H9 (cell line): ENCODE results near the gene PCNX4. TPM values are rescaled to one million over a fixed set of nuclear protein-coding genes. Genes with fewer than 3 reads are reported as not detected.

Experiments used
- DNase-seq: peaks from one replicate; pipeline ENCODE4 v3.0.0-alpha.2; 2017
- H2AFZ ChIP-seq: one replicate; pipeline ENCODE4 v1.6.1; 2013; ENCODE audit warnings: mild to moderate bottlenecking, low read length, control low read depth, moderate library complexity
- H2AK5ac ChIP-seq: 2 replicates; pipeline ENCODE4 v1.6.1; 2013; ENCODE audit warnings: low read length, control low read depth, mixed read lengths; ENCODE audit not compliant: insufficient read length
- H2BK120ac ChIP-seq: one replicate; pipeline ENCODE4 v1.6.1; 2013; ENCODE audit warnings: low read depth, mild to moderate bottlenecking, low read length, control low read depth, inconsistent platforms; ENCODE audit not compliant: poor library complexity, severe bottlenecking
- H2BK12ac ChIP-seq: 2 replicates; pipeline ENCODE4 v1.6.1; 2013; ENCODE audit warnings: low read length, control low read depth, mixed read lengths, low read depth; ENCODE audit not compliant: insufficient read length
- H2BK15ac ChIP-seq: 2 replicates; pipeline ENCODE4 v1.6.1; 2013; ENCODE audit warnings: low read depth, low read length, control low read depth
- H2BK20ac ChIP-seq: one replicate; pipeline ENCODE4 v1.6.1; 2013; ENCODE audit warnings: low read depth, mild to moderate bottlenecking, low read length, control low read depth, inconsistent platforms; ENCODE audit not compliant: poor library complexity, severe bottlenecking
- H2BK5ac ChIP-seq: 2 replicates; pipeline ENCODE4 v1.6.1; 2013; ENCODE audit warnings: low read length, control low read depth, mixed read lengths; ENCODE audit not compliant: insufficient read length
- H3K14ac ChIP-seq: 2 replicates; pipeline ENCODE4 v1.6.1; 2013; ENCODE audit warnings: low read length, control low read depth; ENCODE audit not compliant: insufficient read depth
- H3K18ac ChIP-seq: 2 replicates; pipeline ENCODE4 v1.6.1; 2013; ENCODE audit warnings: low read depth, mild to moderate bottlenecking, mixed read lengths, low read length, control low read depth; ENCODE audit not compliant: insufficient read length
- H3K23ac ChIP-seq: 2 replicates; pipeline ENCODE4 v1.6.1; 2013; ENCODE audit warnings: low read length, control low read depth, mixed read lengths, low read depth; ENCODE audit not compliant: insufficient read length
- H3K23me2 ChIP-seq: 2 replicates; pipeline ENCODE4 v1.6.1; 2013; ENCODE audit warnings: low read depth, mild to moderate bottlenecking, mixed read lengths, low read length, control low read depth; ENCODE audit not compliant: insufficient read length, poor library complexity, severe bottlenecking
- H3K27ac ChIP-seq: 2 replicates; pipeline ENCODE4 v1.5.1; 2013; ENCODE audit warnings: low read length, control low read depth, mixed read lengths, low read depth; ENCODE audit not compliant: insufficient read length
- H3K27me3 ChIP-seq: 2 replicates; pipeline ENCODE4 v1.6.1; 2013; ENCODE audit warnings: low read length, control low read depth, inconsistent platforms; ENCODE audit not compliant: insufficient read depth
- H3K4ac ChIP-seq: 2 replicates; pipeline ENCODE4 v1.6.1; 2013; ENCODE audit warnings: low read depth, mild to moderate bottlenecking, control low read depth, inconsistent platforms, low read length, moderate library complexity
- H3K4me1 ChIP-seq: 2 replicates; pipeline ENCODE4 v1.6.1; 2013; ENCODE audit warnings: low read length, control low read depth, inconsistent platforms; ENCODE audit not compliant: insufficient read depth
- H3K4me2 ChIP-seq: 2 replicates; pipeline ENCODE4 v1.6.1; 2013; ENCODE audit warnings: low read length, control low read depth, mixed read lengths; ENCODE audit not compliant: insufficient read length, insufficient read depth
- H3K56ac ChIP-seq: 2 replicates; pipeline ENCODE4 v1.6.1; 2013; ENCODE audit warnings: low read depth, mild to moderate bottlenecking, mixed read lengths, low read length, control low read depth; ENCODE audit not compliant: insufficient read length
- H3K79me1 ChIP-seq: 2 replicates; pipeline ENCODE4 v1.6.1; 2013; ENCODE audit warnings: low read depth, mild to moderate bottlenecking, moderate library complexity, low read length, control low read depth, inconsistent platforms; ENCODE audit not compliant: insufficient read depth, poor library complexity, severe bottlenecking
- H3K79me2 ChIP-seq: 2 replicates; pipeline ENCODE4 v1.6.1; 2013; ENCODE audit warnings: low read length, control low read depth, inconsistent platforms; ENCODE audit not compliant: insufficient read depth
- H3K9ac ChIP-seq: 2 replicates; pipeline ENCODE4 v1.6.1; 2013; ENCODE audit warnings: low read length, control low read depth, mixed read lengths; ENCODE audit not compliant: insufficient read length; ENCODE audit errors: extremely low read depth
- H3K9me3 ChIP-seq: one replicate; pipeline ENCODE4 v1.6.1; 2013; ENCODE audit warnings: low read depth, low read length, inconsistent platforms; ENCODE audit not compliant: control insufficient read depth
- H3T11ph ChIP-seq: one replicate; pipeline ENCODE4 v1.6.1; 2013; ENCODE audit warnings: mild to moderate bottlenecking, low read length, control low read depth, inconsistent platforms
- H4K20me1 ChIP-seq: one replicate; pipeline ENCODE4 v1.6.1; 2013; ENCODE audit not compliant: control insufficient read depth, insufficient read length, insufficient read depth
- H4K5ac ChIP-seq: 2 replicates; pipeline ENCODE4 v1.6.1; 2013; ENCODE audit warnings: low read depth, mild to moderate bottlenecking, mixed read lengths, low read length, control low read depth; ENCODE audit not compliant: insufficient read length
- H4K8ac ChIP-seq: replicated peaks from 2 replicates; pipeline ENCODE4 v1.6.1; 2013; ENCODE audit warnings: low read length, control low read depth, mixed read lengths, low read depth; ENCODE audit not compliant: insufficient read length
- H4K91ac ChIP-seq: 2 replicates; pipeline ENCODE4 v1.6.1; 2013; ENCODE audit warnings: low read depth, mild to moderate bottlenecking, moderate library complexity, mixed read lengths, low read length, control low read depth; ENCODE audit not compliant: insufficient read length
- H3K27ac Mint-ChIP-seq, 3 experiments: 2 replicates in 2 of 3; 3 replicates in 1 of 3; pipeline ENCODE4 v1.8.0; 2020 to 2021; ENCODE audit warnings: mixed read lengths in 3 of 3, mild to moderate bottlenecking in 1 of 3, moderate library complexity in 1 of 3
- H3K27me3 Mint-ChIP-seq: 2 replicates; pipeline ENCODE4 v1.8.0; 2021; ENCODE audit warnings: low read depth, mild to moderate bottlenecking, moderate library complexity, mixed read lengths
- H3K36me3 Mint-ChIP-seq, 3 experiments: 2 replicates in 2 of 3; 3 replicates in 1 of 3; pipeline ENCODE4 v1.8.0; 2020 to 2021; ENCODE audit warnings: low read depth in 3 of 3, mixed read lengths in 3 of 3; ENCODE audit not compliant: insufficient read depth in 1 of 3
- H3K4me1 Mint-ChIP-seq, 2 experiments: 2 replicates each; pipeline ENCODE4 v1.8.0; 2020; ENCODE audit warnings: mixed read lengths in 2 of 2
- H3K4me3 Mint-ChIP-seq, 2 experiments: 2 replicates in 1 of 2; 3 replicates in 1 of 2; pipeline ENCODE4 v1.8.0; 2020 to 2021; ENCODE audit warnings: mild to moderate bottlenecking in 2 of 2, mixed read lengths in 2 of 2, moderate library complexity in 1 of 2
- H3K9me3 Mint-ChIP-seq, 2 experiments: 2 replicates in 1 of 2; 3 replicates in 1 of 2; pipeline ENCODE4 v1.8.0; 2020; ENCODE audit warnings: mild to moderate bottlenecking in 2 of 2, mixed read lengths in 2 of 2, moderate library complexity in 1 of 2
- WGBS: extraction: QIAGEN DNeasy Blood & Tissue Kit; methylation state at CpG from one replicate; pipeline ENCODE4 v1.1.7; 2013; ENCODE audit warnings: missing lambda C conversion rate, low lambda C conversion rate, mixed read lengths; ENCODE audit not compliant: insufficient read length; ENCODE audit errors: extremely low coverage; 5-methylcytosine and 5-hydroxymethylcytosine counted together
- total RNA-seq: library from RNA; stranded (reverse); gene quantifications from 2 replicates; pipeline ENCODE4 v1.2.1, GENCODE V29; 2021
- TF ChIP-seq, protein P1 (sequence below): fragments of 200-600 bp; sonication (generic); conservative IDR thresholded peaks from 3 replicates; pipeline ENCODE4 v1.8.0; 2021; ENCODE audit warnings: antibody characterized with exemption, mild to moderate bottlenecking

The PCNX4 gene
- total RNA-seq, 1 experiment from 2014 or later: 40.0 TPM

DNA sequence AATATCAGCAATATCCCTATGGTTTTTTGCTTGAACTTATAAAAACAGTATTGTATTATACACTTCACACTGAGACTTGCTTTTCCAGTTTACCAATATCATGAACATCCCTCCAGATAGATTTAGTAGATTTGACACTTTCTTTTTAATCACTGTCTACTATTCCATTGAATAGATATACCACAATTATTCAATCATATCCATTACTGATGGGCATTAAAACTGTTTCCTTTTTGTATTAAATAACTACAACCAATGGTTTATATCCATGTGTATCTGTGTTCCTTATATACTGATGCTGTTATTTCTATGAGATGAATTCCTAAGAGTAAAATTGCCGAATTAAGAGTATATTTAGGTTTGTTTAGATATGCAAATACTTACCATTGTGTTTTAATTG, 86.4 kb downstream of the PCNX4 start:
- Histone ChIP-seq H3K4ac (no peak overlapping the region), H2BK12ac (no peak overlapping the region), H4K91ac (no peak overlapping the region), H4K20me1 (no peaks in the 10 kb centered on the region), H2BK5ac (no peak overlapping the region), H4K8ac (no peak overlapping the region), H3K9ac (no peak overlapping the region), H2BK15ac (no peak overlapping the region), H3K27me3 (no peaks in the 10 kb centered on the region; the same call in 1 of the 2 replicates), H2AFZ (no peak overlapping the region), H3K23ac (no peak overlapping the region), H3K56ac (no peak overlapping the region), H3K79me2 (no peaks in the 10 kb centered on the region), H3K79me1 (no peaks in the 10 kb centered on the region), H3K4me2 (no peak overlapping the region), H3K4me1 (no peaks in the 10 kb centered on the region), H2AK5ac (no peak overlapping the region), H2BK20ac (no peak overlapping the region), H3K14ac (no peak overlapping the region), H4K5ac (no peak overlapping the region), H3T11ph (no peak overlapping the region), H3K18ac (no peak overlapping the region), H3K9me3 (no peaks in the 10 kb centered on the region), H3K27ac (no peak overlapping the region), H2BK120ac (no peak overlapping the region), H3K23me2 (no peaks in the 10 kb centered on the region)
- TF ChIP-seq, protein P1, sequence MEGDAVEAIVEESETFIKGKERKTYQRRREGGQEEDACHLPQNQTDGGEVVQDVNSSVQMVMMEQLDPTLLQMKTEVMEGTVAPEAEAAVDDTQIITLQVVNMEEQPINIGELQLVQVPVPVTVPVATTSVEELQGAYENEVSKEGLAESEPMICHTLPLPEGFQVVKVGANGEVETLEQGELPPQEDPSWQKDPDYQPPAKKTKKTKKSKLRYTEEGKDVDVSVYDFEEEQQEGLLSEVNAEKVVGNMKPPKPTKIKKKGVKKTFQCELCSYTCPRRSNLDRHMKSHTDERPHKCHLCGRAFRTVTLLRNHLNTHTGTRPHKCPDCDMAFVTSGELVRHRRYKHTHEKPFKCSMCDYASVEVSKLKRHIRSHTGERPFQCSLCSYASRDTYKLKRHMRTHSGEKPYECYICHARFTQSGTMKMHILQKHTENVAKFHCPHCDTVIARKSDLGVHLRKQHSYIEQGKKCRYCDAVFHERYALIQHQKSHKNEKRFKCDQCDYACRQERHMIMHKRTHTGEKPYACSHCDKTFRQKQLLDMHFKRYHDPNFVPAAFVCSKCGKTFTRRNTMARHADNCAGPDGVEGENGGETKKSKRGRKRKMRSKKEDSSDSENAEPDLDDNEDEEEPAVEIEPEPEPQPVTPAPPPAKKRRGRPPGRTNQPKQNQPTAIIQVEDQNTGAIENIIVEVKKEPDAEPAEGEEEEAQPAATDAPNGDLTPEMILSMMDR: no peak
- no CpG with 5 or more reads among the region's 1 CpG for WGBS
- no peak overlapping the region for H3K27ac Mint-ChIP-seq
- no peaks in the 10 kb centered on the region; the same call in 1 of the 2 replicates for H3K27me3 Mint-ChIP-seq
- H3K4me1 Mint-ChIP-seq: peaks cover 4 to 11% of the 10 kb centered on the region in 2 experiments; a peak in 3 of 4 replicates
- no peak for DNase-seq
- peaks cover 2 to 3% of the 10 kb centered on the region in 2 experiments; a peak in 1 of 5 replicates for H3K9me3 Mint-ChIP-seq
- no peaks in the 10 kb centered on the region for H3K36me3 Mint-ChIP-seq
- no peak overlapping the region for H3K4me3 Mint-ChIP-seq
